SK-N-SH treated with all-trans-retinoic acid at 6 μM for 48 hours (cell line): ENCODE results near the gene APOL3.

Source experiments
- ATAC-seq: fragments of 200-7000 bp; cut with Tn5 transposase; 3 replicates; pipeline ENCODE4 v1.9.1; 2020; ENCODE audit warnings: mild to moderate bottlenecking, moderate library complexity
- ARNTL ChIP-seq: fragments of 450-650 bp; formaldehyde crosslinking; IDR thresholded peaks from 2 replicates; pipeline ENCODE4 v1.5.0; 2020; ENCODE audit warnings: low read depth, mild to moderate bottlenecking, moderate library complexity, borderline replicate concordance
- BACH2 ChIP-seq: fragments of 250-450 bp; sonication (Bioruptor Pico); IDR thresholded peaks from 2 replicates; pipeline ENCODE4 v1.9.0; 2021; ENCODE audit warnings: mild to moderate bottlenecking, borderline replicate concordance
- CSDC2 ChIP-seq: fragments of 250-450 bp; sonication (Bioruptor Pico); IDR thresholded peaks from 2 replicates; pipeline ENCODE4 v1.5.0; 2020; ENCODE audit warnings: mild to moderate bottlenecking, moderate library complexity
- ESRRG ChIP-seq: fragments of 250-450 bp; sonication (Bioruptor Pico); IDR thresholded peaks from 2 replicates; pipeline ENCODE4 v1.6.1; 2021; ENCODE audit warnings: mild to moderate bottlenecking
- GLIS3 ChIP-seq: fragments of 250-450 bp; sonication (Bioruptor Pico); IDR thresholded peaks from 2 replicates; pipeline ENCODE4 v1.5.0; 2020; ENCODE audit warnings: mild to moderate bottlenecking, moderate library complexity
- OSR1 ChIP-seq: fragments of 250-450 bp; sonication (Bioruptor Pico); IDR thresholded peaks from 2 replicates; pipeline ENCODE4 v1.8.0; 2022; ENCODE audit warnings: moderate library complexity, mild to moderate bottlenecking, inconsistent platforms
- PPARA ChIP-seq: fragments of 250-450 bp; sonication (Bioruptor Pico); IDR thresholded peaks from 2 replicates; pipeline ENCODE4 v1.5.0; 2020; ENCODE audit warnings: mild to moderate bottlenecking, borderline replicate concordance
- RARB ChIP-seq: fragments of 250-450 bp; sonication (Bioruptor Pico); IDR thresholded peaks from 2 replicates; pipeline ENCODE4 v1.8.0; 2021; ENCODE audit warnings: mild to moderate bottlenecking, moderate library complexity
- TCF4 ChIP-seq: fragments of 250-450 bp; sonication (Bioruptor Pico); IDR thresholded peaks from 2 replicates; pipeline ENCODE4 v1.8.0; 2021; ENCODE audit warnings: mild to moderate bottlenecking, moderate library complexity, borderline replicate concordance
- TOX ChIP-seq: fragments of 250-450 bp; sonication (Bioruptor Pico); IDR thresholded peaks from 2 replicates; pipeline ENCODE4 v1.8.0; 2021; ENCODE audit warnings: mild to moderate bottlenecking, moderate library complexity, borderline replicate concordance
- TSHZ2 ChIP-seq: fragments of 250-450 bp; sonication (Bioruptor Pico); IDR thresholded peaks from 2 replicates; pipeline ENCODE4 v1.5.0; 2020; ENCODE audit warnings: mild to moderate bottlenecking, moderate library complexity
- ZC3H10 ChIP-seq: fragments of 250-450 bp; sonication (Bioruptor Pico); IDR thresholded peaks from 2 replicates; pipeline ENCODE4 v1.5.1; 2021; ENCODE audit warnings: mild to moderate bottlenecking, moderate library complexity
- ZFP3 ChIP-seq: fragments of 250-450 bp; sonication (Bioruptor Pico); IDR thresholded peaks from 2 replicates; pipeline ENCODE4 v1.5.0; 2020; ENCODE audit warnings: mild to moderate bottlenecking, moderate library complexity
- ZFP30 ChIP-seq: fragments of 450-650 bp; formaldehyde crosslinking; IDR thresholded peaks from 2 replicates; pipeline ENCODE4 v1.5.0; 2022; ENCODE audit warnings: mild to moderate bottlenecking, moderate library complexity
- ZNF565 ChIP-seq: fragments of 450-650 bp; formaldehyde crosslinking; conservative IDR thresholded peaks from 2 replicates; pipeline ENCODE4 v1.5.0; 2020; ENCODE audit warnings: low read depth, mild to moderate bottlenecking, moderate library complexity
- ZNF70 ChIP-seq: fragments of 450-650 bp; formaldehyde crosslinking; IDR thresholded peaks from 2 replicates; pipeline ENCODE4 v1.5.0; 2020; ENCODE audit warnings: mild to moderate bottlenecking, moderate library complexity
- TF ChIP-seq, protein P1 (sequence below): fragments of 250-450 bp; sonication (Bioruptor Pico); IDR thresholded peaks from 2 replicates; pipeline ENCODE4 v1.8.0; 2020; ENCODE audit warnings: mild to moderate bottlenecking, moderate library complexity, borderline replicate concordance
- TF ChIP-seq, protein P2 (sequence below): fragments of 250-450 bp; sonication (Bioruptor Pico); IDR thresholded peaks from 2 replicates; pipeline ENCODE4 v1.5.1; 2021; ENCODE audit warnings: mild to moderate bottlenecking, moderate library complexity
- TF ChIP-seq, protein P3 (sequence below): fragments of 250-450 bp; sonication (Bioruptor Pico); IDR thresholded peaks from 2 replicates; pipeline ENCODE4 v1.5.1; 2020; ENCODE audit warnings: low read depth, mild to moderate bottlenecking, moderate library complexity

Gene APOL3

DNA sequence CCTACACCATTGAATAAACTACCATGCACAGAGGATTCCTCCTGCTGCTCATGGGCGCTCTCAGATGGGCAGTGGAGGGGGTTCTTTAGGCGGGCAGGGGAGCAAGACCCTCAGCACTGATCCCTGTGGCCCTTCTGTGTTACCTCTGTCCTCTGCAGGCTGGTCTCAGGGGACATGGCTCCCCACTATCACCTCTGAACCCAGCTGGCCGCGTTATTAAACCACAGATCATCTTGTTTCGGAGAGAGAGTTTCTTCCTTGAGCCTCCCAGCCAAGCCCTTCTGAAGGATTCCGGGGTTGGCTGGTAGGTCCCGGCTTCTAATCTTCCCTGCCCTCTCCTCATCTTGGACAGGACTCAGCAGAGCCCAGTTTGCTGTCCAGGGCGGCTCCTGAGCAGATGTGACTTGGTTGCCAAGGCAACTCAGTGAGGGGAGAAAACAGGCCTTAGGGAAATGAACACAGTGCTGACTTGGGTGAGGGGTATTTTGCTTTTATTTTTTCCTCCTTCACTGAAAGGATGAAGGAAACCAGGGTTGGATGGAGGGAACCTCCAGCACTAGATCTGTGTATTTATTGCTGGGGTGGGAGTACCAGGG, 13.3 kb downstream of the APOL3 start:
- no peak for ATAC-seq
- no peak for TF ChIP-seq BACH2 (CRISPR knock-in tag)

DNA sequence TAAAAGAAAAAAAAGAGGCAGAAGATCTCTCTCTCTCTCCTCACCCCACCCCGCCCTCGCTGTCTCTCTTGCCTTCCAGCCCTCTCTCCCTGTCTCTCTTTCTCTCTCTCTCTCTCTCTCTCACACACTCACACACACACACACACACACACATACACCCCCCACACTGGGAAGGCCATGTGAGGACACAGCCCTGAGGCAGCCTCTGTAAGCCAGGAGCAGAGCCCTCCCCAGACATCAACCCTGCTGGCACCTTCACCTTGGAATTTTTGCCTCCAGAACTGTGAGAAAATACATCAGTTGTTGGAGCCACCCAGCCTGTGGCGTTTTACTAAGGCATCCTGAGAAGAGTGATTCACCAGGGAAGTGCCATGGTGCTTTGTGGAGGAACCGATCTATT, 14.7 kb downstream of the APOL3 start:
- ATAC-seq = no peak; the same call in 2 of the 3 replicates
- no peak for TF ChIP-seq PPARA (CRISPR knock-in tag)
- no peak for TF ChIP-seq ARNTL (CRISPR knock-in tag)
- TF ChIP-seq, protein P1, sequence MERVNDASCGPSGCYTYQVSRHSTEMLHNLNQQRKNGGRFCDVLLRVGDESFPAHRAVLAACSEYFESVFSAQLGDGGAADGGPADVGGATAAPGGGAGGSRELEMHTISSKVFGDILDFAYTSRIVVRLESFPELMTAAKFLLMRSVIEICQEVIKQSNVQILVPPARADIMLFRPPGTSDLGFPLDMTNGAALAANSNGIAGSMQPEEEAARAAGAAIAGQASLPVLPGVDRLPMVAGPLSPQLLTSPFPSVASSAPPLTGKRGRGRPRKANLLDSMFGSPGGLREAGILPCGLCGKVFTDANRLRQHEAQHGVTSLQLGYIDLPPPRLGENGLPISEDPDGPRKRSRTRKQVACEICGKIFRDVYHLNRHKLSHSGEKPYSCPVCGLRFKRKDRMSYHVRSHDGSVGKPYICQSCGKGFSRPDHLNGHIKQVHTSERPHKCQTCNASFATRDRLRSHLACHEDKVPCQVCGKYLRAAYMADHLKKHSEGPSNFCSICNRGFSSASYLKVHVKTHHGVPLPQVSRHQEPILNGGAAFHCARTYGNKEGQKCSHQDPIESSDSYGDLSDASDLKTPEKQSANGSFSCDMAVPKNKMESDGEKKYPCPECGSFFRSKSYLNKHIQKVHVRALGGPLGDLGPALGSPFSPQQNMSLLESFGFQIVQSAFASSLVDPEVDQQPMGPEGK (CRISPR knock-in tag) = no peak
- no peak for TF ChIP-seq GLIS3 (CRISPR knock-in tag)
- TF ChIP-seq CSDC2 (CRISPR knock-in tag) = no peak
- TF ChIP-seq ZC3H10 (CRISPR knock-in tag) = no peak
- TF ChIP-seq ZNF70 (CRISPR knock-in tag) = no peak
- TF ChIP-seq, protein P2, sequence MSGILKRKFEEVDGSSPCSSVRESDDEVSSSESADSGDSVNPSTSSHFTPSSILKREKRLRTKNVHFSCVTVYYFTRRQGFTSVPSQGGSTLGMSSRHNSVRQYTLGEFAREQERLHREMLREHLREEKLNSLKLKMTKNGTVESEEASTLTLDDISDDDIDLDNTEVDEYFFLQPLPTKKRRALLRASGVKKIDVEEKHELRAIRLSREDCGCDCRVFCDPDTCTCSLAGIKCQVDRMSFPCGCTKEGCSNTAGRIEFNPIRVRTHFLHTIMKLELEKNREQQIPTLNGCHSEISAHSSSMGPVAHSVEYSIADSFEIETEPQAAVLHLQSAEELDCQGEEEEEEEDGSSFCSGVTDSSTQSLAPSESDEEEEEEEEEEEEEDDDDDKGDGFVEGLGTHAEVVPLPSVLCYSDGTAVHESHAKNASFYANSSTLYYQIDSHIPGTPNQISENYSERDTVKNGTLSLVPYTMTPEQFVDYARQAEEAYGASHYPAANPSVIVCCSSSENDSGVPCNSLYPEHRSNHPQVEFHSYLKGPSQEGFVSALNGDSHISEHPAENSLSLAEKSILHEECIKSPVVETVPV (CRISPR knock-in tag) = no peak
- no peak for TF ChIP-seq TOX (CRISPR knock-in tag)
- TF ChIP-seq RARB = no peak
- no peak for TF ChIP-seq TCF4 (CRISPR knock-in tag)
- TF ChIP-seq ZNF565 = no peak
- no peak for TF ChIP-seq OSR1 (CRISPR knock-in tag)
- no peak for TF ChIP-seq TSHZ2 (CRISPR knock-in tag)
- no peak for TF ChIP-seq ESRRG (CRISPR knock-in tag)
- no peak for TF ChIP-seq ZFP3 (CRISPR knock-in tag)
- TF ChIP-seq, protein P3, sequence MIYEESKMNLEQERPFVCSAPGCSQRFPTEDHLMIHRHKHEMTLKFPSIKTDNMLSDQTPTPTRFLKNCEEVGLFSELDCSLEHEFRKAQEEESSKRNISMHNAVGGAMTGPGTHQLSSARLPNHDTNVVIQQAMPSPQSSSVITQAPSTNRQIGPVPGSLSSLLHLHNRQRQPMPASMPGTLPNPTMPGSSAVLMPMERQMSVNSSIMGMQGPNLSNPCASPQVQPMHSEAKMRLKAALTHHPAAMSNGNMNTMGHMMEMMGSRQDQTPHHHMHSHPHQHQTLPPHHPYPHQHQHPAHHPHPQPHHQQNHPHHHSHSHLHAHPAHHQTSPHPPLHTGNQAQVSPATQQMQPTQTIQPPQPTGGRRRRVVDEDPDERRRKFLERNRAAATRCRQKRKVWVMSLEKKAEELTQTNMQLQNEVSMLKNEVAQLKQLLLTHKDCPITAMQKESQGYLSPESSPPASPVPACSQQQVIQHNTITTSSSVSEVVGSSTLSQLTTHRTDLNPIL = no peak
- no peak for TF ChIP-seq ZFP30 (CRISPR knock-in tag)

GRCh38 chr22:36144886-36145541, 15.5 kb downstream of the APOL3 start:
- TF ChIP-seq GLIS3 (CRISPR knock-in tag) (no peak), TOX (CRISPR knock-in tag) (no peak), ARNTL (CRISPR knock-in tag) (no peak), CSDC2 (CRISPR knock-in tag) (no peak), OSR1 (CRISPR knock-in tag) (no peak), ZFP3 (CRISPR knock-in tag) (no peak), ESRRG (CRISPR knock-in tag) (no peak), BACH2 (CRISPR knock-in tag) (no peak)
- TF ChIP-seq, protein P2 (CRISPR knock-in tag) = no peak
- TF ChIP-seq, protein P3 = no peak
- TF ChIP-seq, protein P1 (CRISPR knock-in tag) = no peak
- peak; percentile 96 for ATAC-seq
